Astrocyte of the cerebellum (primary cell): ENCODE data around the gene DHX34.
"Not testable (repeated sequence)": the region's sequence is repeated elsewhere in the genome, so short reads cannot be mapped to it uniquely, and the experiment has no call there.

Experiments
- DNase-seq: peaks from one replicate; pipeline ENCODE4 v3.0.0-alpha.2; 2011; ENCODE audit warnings: low read depth
- H3K4me3 ChIP-seq: 2 replicates; pipeline ENCODE4 v1.5.1; 2011; ENCODE audit warnings: mild to moderate bottlenecking, low read depth, low read length, moderate library complexity
- CTCF ChIP-seq: IDR thresholded peaks from 2 replicates; pipeline ENCODE4 v1.5.1; 2012; ENCODE audit warnings: low read length, low read depth, moderate library complexity, mild to moderate bottlenecking; ENCODE audit errors: missing control alignments
- in situ Hi-C: cut with HindIII; loops from 2 replicates; pipeline ENCODE4 v1.10.0; 2017; ENCODE audit warnings: low sequenced_read_pairs

Gene DHX34

GRCh38 chr19:47339196-47339880 lies 9.8 kb upstream of the DHX34 start:
- no peak overlapping the region for H3K4me3 ChIP-seq
- no peak for TF ChIP-seq CTCF
- in situ Hi-C loops: no loop called here
- DNase-seq: no peak

DNA sequence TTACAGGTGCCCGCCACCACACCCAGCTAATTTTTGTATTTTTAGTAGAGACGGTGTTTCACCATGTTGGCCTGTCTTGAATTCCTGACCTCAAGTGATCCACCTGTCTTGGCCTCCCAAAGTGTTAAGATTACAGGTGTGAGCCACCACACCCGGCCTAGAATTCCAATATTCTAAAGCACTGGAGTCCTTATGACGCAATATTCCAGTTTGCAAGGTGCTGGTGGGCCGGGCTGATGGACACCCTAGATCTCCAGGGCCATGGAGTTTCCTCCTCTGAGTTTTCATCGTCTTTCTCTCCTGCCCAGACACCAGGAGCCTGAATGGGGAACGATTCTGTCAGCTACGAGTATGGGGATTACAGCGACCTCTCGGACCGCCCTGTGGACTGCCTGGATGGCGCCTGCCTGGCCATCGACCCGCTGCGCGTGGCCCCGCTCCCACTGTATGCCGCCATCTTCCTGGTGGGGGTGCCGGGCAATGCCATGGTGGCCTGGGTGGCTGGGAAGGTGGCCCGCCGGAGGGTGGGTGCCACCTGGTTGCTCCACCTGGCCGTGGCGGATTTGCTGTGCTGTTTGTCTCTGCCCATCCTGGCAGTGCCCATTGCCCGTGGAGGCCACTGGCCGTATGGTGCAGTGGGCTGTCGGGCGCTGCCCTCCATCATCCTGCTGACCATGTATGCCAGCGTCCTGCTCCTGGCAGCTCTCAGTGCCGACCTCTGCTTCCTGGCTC lies 8.5 kb upstream of the DHX34 start:
- H3K4me3 ChIP-seq: no peak overlapping the region
- in situ Hi-C loops: no loop called here
- DNase-seq: no peak
- TF ChIP-seq CTCF: no peak

GRCh38 chr19:47341734-47342133 lies 7.4 kb upstream of the DHX34 start:
- no peak for DNase-seq
- no peak overlapping the region for H3K4me3 ChIP-seq
- in situ Hi-C loops: no loop called here
- TF ChIP-seq CTCF: no peak

DNA sequence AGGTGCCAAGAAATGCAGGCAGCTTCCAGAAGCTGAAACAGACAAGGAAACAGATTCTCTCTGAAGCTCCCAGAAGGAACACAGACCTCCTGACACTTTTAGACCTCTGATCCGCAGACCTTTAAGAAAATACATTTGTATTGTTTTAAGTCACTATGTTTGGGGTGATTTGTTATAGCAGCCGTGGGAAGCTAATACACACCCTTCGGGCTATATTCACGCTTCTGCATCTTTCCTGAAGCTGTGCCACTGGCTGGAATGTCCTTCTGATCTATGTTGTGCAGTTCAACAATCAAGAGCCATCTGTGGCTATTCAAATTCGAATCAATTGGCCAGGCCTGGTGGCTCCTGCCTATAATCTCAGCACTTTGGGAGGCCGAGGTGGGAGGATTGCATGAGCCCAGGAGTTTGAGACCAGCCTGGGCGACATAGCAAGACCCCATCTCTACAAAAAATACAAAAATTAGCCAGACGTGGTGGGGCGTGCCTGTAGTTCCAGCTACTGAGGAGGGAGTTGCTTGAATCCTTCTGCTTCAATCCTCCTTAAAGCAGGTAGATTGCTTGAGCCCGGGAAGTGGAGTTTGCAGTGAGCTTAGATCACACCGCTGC lies 5.8 kb upstream of the DHX34 start:
- no peak overlapping the region for H3K4me3 ChIP-seq
- in situ Hi-C loops: no loop called here
- no peak for DNase-seq
- TF ChIP-seq CTCF: no peak

DNA sequence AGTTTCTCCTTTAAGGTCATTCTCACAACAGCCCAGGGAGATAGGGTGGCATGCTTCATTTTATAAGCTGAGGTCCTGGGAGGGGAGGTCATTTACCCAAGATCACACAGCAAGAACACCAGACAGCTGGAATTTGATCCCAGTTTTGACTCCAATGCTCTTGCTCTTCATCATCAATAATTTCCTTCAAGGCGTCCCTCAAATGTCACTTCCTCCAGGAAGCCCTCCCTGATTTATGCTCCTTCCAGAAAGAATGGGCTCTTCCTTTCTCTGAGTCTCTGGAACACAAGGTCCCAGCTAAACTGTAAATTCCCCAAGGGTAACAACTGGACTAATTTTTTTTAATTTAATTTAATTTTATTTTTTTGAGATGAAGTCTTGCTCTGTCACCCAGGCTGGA lies 4.7 kb upstream of the DHX34 start:
- no peak overlapping the region for H3K4me3 ChIP-seq
- in situ Hi-C loops: no loop called here
- no peak for TF ChIP-seq CTCF
- no peak for DNase-seq

DNA sequence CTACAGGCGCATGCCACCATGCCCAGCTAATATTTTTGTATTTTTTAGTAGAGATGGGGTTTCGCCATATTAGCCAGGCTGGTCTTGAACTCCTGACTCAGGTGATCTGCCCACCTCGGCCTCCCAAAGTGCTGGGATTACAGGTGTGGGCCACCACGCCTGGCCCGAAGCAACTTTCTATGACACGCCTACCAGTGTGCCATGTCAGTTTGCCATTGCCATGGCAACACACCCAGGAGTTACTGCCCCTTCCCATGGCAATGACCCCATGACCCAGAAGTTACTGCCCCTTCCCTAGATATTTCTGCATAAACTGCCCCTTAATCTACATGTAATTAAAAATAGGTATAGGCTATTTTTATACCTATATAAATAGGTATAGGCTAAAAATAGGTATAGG lies 3.1 kb upstream of the DHX34 start:
- H3K4me3 ChIP-seq, DNase-seq, in situ Hi-C loops: not testable (repeated sequence)

DNA sequence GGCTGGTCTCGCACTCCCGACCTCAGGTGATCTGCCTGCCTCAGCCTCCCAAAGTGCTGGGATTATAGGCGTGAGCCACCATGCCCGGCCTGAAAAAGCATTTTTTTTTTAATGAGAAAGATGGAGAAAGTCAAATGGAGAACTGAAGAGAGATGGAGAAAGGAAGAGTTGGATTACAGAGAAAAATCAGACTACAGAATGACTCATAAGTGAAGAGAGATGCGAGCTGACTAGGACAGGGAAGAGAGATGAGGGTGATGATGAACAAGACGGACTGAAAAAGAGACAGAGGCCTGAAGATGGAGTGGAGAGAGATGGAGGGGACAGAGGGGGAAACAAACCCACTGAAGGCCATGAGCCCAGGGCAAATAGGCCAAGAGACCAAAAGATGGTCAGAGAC lies 1.5 kb downstream of the DHX34 start:
- in situ Hi-C loops: no loop called here
- DNase-seq: no peak
- TF ChIP-seq CTCF: no peak
- no peak overlapping the region for H3K4me3 ChIP-seq
